Cardiac muscle cell (in vitro differentiated cells and primary cell): ENCODE data around the gene PER3. TPM values are rescaled to one million over a fixed set of nuclear protein-coding genes. Genes with fewer than 3 reads are reported as not detected.
"Not testable (repeated sequence)": the region's sequence is repeated elsewhere in the genome, so short reads cannot be mapped to it uniquely, and the experiment has no call there.

Experiments used
- DNase-seq, 2 donors: peaks; one replicate each; pipeline versions ENCODE4 v3.0.0 to v3.0.0-alpha.2; 2010 to 2017; ENCODE audit warnings: low read depth in 1 of 2, low spot score in 1 of 2
- H3K27ac ChIP-seq: fragments of 200-600 bp; sonication (generic); 2 replicates; pipeline ENCODE4 v1.5.1; 2016
- H3K27me3 ChIP-seq: fragments of 200-600 bp; sonication (generic); 2 replicates; pipeline ENCODE4 v1.6.0; 2016; ENCODE audit warnings: control low read depth
- H3K36me3 ChIP-seq: fragments of 200-600 bp; sonication (generic); 2 replicates; pipeline ENCODE4 v1.5.1; 2016; ENCODE audit warnings: control low read depth
- H3K4me1 ChIP-seq: fragments of 200-600 bp; sonication (generic); 2 replicates; pipeline ENCODE4 v1.8.1; 2017; ENCODE audit warnings: low read depth, mild to moderate bottlenecking, mixed run types
- H3K4me3 ChIP-seq: fragments of 200-600 bp; sonication (generic); 2 replicates; pipeline ENCODE4 v1.5.1; 2016; ENCODE audit warnings: mild to moderate bottlenecking
- H3K9me3 ChIP-seq: fragments of 200-600 bp; sonication (generic); 2 replicates; pipeline ENCODE4 v1.5.1; 2017; ENCODE audit warnings: low read depth, mild to moderate bottlenecking, control low read depth
- polyA plus RNA-seq: library from polyadenylated mRNA; unstranded; fragments of >200 nt; fragmentation: Nextera tagmentation; extraction: Ambion mirVana; gene quantifications from 2 replicates; pipeline ENCODE4 v1.2.1, GENCODE V29; 2016
- total RNA-seq: library from RNA; depleted of rRNA; stranded (reverse); fragments of >200 nt; gene quantifications from 2 replicates; pipeline ENCODE4 v1.2.3, GENCODE V29; 2016
- TF ChIP-seq, protein P1 (sequence below): IDR thresholded peaks from 2 replicates; pipeline ENCODE4 v1.5.1; 2012; ENCODE audit warnings: low read depth, mild to moderate bottlenecking, low read length

Gene PER3
- total and polyA plus RNA-seq, 2 experiments from 2014 or later, result 2.9 to 13.2 TPM

DNA sequence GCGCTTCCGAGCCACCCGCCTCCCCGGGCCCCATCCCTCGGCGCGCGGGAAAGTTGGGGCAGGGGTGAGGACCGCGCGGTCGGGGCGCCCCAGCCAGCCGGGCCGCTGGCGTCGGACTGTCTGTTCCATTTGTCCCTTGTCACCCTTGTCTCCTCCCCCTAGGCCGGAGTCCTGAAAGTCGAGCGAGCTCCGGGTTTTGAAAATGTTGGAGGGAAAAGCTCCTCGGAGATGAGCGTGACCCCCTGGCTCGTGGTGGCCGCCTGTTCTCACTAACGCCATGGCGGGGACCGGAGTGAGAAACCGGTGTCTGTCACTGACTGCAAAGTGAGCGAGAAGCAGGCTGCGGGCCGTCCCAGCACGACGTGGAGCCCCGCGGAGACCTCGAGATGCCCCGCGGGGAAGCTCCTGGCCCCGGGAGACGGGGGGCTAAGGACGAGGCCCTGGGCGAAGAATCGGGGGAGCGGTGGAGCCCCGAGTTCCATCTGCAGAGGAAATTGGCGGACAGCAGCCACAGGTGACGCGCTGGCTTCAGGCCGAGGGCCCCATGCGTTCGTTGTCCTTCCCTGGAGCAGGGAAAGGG is 491 bp downstream of the PER3 start:
- peak in 1 of 2 donors; percentile 2 for DNase-seq
- TF ChIP-seq, protein P1, sequence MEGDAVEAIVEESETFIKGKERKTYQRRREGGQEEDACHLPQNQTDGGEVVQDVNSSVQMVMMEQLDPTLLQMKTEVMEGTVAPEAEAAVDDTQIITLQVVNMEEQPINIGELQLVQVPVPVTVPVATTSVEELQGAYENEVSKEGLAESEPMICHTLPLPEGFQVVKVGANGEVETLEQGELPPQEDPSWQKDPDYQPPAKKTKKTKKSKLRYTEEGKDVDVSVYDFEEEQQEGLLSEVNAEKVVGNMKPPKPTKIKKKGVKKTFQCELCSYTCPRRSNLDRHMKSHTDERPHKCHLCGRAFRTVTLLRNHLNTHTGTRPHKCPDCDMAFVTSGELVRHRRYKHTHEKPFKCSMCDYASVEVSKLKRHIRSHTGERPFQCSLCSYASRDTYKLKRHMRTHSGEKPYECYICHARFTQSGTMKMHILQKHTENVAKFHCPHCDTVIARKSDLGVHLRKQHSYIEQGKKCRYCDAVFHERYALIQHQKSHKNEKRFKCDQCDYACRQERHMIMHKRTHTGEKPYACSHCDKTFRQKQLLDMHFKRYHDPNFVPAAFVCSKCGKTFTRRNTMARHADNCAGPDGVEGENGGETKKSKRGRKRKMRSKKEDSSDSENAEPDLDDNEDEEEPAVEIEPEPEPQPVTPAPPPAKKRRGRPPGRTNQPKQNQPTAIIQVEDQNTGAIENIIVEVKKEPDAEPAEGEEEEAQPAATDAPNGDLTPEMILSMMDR, result no peak
- H3K4me1 ChIP-seq, result no peaks in the 10 kb centered on the region
- H3K9me3 ChIP-seq, result no peaks in the 10 kb centered on the region
- H3K27ac ChIP-seq, result peak overlapping the region; percentile 88
- H3K4me3 ChIP-seq, result peak overlapping the region; percentile 22
- peaks cover under 1% of the 10 kb centered on the region for H3K36me3 ChIP-seq
- no peaks in the 10 kb centered on the region for H3K27me3 ChIP-seq

DNA sequence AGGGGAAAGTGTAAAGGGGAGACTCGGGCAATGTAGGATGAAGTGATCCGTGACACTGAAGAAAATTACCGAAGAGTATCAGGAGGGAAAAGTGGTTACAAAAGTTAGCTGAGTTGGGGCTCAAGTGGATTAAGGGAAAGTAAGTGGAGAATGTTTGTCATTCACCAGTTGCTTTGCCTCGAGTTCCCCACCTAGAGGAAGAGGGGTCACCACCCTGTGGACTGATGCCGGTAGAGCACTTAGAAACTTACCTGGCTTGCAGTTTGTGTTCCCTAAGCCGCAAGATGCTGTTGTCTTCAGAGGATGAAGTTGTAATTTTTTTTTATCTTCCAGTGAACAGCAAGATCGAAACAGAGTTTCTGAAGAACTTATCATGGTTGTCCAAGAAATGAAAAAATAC is 1.0 kb downstream of the PER3 start:
- Histone ChIP-seq H3K4me3 (no peak overlapping the region), H3K36me3 (peaks cover 5% of the 10 kb centered on the region), H3K27me3 (no peaks in the 10 kb centered on the region), H3K27ac (no peak overlapping the region), H3K9me3 (no peaks in the 10 kb centered on the region), H3K4me1 (no peaks in the 10 kb centered on the region)
- TF ChIP-seq, protein P1, result no peak
- DNase-seq, result no peak

DNA sequence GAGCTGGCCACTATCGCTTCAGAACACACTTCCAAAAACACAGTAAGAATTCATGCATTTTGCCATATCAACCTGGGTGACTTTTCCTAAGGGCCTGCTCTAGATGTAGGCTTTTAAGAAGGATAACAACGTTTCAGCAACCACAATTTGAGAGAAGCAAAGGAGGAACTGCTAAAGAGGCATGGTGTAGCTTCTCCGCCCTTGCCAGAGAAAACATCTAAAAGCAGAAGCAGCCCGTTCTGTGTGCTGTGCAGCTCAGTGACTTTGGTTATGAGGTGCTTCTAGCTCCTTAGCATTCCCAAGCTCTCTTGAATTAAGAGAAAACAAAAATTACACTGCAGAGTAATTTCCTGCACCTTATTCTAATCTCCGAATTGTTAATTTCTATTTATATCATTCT is 2.7 kb downstream of the PER3 start:
- TF ChIP-seq, protein P1, result no peak
- no peak overlapping the region for H3K4me3 ChIP-seq
- H3K27me3 ChIP-seq, result no peaks in the 10 kb centered on the region
- H3K9me3 ChIP-seq, result no peaks in the 10 kb centered on the region
- no peak for DNase-seq
- H3K36me3 ChIP-seq, result peaks cover 5% of the 10 kb centered on the region
- H3K27ac ChIP-seq, result no peak overlapping the region
- H3K4me1 ChIP-seq, result no peaks in the 10 kb centered on the region

DNA sequence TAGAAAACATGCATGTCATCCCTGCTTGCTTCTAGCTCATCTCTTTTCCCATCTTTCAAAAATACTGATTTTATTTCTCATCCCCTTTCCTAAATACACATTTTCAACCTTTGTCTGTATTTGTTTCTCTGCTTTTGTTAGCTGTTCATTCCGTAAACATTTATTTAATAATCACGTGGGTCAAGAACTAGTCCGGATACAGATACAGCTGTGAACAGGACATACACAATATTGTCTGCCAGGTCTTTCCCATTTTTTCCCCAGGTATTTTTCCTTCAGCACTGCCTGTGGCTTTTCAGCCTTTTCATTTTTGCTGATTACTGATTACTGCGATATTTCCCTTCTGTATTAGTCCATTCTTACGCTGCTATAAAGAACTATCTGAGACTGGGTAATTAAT is 5.7 kb downstream of the PER3 start:
- no peak overlapping the region for H3K27ac ChIP-seq
- no peaks in the 10 kb centered on the region for H3K9me3 ChIP-seq
- no peaks in the 10 kb centered on the region for H3K27me3 ChIP-seq
- TF ChIP-seq, protein P1, result no peak
- DNase-seq, result no peak
- no peak overlapping the region for H3K4me3 ChIP-seq
- H3K4me1 ChIP-seq, result no peaks in the 10 kb centered on the region
- H3K36me3 ChIP-seq, result peaks cover 5% of the 10 kb centered on the region

DNA sequence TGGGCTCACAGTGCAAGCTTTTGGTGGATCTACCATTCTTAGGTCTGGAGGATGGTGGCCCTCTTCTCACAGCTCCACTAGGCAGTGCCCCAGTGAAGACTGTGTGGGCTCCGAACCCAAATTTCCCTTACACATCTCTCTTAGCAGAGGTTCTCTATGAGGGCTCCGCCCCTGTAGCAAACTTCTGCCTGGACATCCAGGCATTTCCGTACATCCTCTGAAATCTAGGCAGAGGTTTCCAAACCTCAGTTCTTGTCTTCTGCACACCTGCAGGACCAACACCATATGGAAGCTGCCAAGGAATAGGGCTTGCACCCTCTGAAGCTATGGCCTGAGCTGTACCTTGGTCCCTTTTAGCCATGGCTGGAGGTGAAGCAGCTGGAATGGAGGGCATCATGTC is 6.9 kb downstream of the PER3 start:
- not testable (repeated sequence) for H3K27me3 ChIP-seq, H3K4me1 ChIP-seq, H3K36me3 ChIP-seq, H3K4me3 ChIP-seq, H3K9me3 ChIP-seq, DNase-seq, H3K27ac ChIP-seq

DNA sequence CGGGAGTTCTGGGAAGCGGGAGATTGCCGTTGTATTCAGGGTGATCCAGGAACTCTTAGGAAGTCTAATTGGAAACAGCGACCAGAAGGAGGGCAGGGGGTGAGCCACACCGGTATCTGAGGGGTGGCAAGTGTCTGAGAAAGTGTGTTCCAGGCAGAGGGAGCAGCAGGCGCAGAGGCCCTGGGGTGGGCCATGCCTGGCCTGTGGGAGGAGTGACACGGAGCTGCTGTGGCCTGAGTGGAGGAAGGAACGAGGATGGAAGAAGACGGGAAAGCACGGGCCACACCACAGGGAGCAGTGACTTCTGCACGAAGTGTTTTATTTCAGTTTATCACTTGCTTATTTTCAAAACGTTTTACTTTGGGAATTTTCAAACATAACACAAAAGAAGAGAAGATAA is 11.3 kb downstream of the PER3 start:
- Histone ChIP-seq H3K27me3 (no peaks in the 10 kb centered on the region), H3K27ac (no peak overlapping the region), H3K36me3 (no peaks in the 10 kb centered on the region), H3K4me3 (no peak overlapping the region), H3K9me3 (no peaks in the 10 kb centered on the region), H3K4me1 (no peaks in the 10 kb centered on the region)
- DNase-seq, result no peak
- TF ChIP-seq, protein P1, result no peak
